Measurements from ENCODE around the gene BCL2. TPM values are rescaled to one million over a fixed set of nuclear protein-coding genes. Genes with fewer than 3 reads are reported as not detected.

Gene BCL2
- total RNA-seq, 1 experiment from 2014 or later = 2.5 TPM

- no peak for TF ChIP-seq REST (IDR thresholded peaks at IDR 0.05; ENCODE audit: low read depth)
- TF ChIP-seq CEBPB (IDR thresholded peaks at IDR 0.05; ENCODE audit: low read depth) = no peak
- no peak for TF ChIP-seq SP1 (IDR thresholded peaks at IDR 0.05; ENCODE audit: low read depth)
- TF ChIP-seq SIN3A (IDR thresholded peaks at IDR 0.05; ENCODE audit: low read depth) = no peak
- TF ChIP-seq ELF1 (IDR thresholded peaks at IDR 0.05; ENCODE audit: borderline replicate concordance, low read depth) = no peak
- TF ChIP-seq TCF7L2 (IDR thresholded peaks at IDR 0.05; ENCODE audit: borderline replicate concordance, extremely low read depth, insufficient read depth, insufficient read length) = no peak
- TF ChIP-seq JUND (IDR thresholded peaks at IDR 0.05) = no peak
- TF ChIP-seq RAD21 (IDR thresholded peaks at IDR 0.05; ENCODE audit: low read depth) = no peak
Measured at GRCh38 chr18:63177259-63177658, 142.3 kb downstream of the BCL2 start (continued).

DNA sequence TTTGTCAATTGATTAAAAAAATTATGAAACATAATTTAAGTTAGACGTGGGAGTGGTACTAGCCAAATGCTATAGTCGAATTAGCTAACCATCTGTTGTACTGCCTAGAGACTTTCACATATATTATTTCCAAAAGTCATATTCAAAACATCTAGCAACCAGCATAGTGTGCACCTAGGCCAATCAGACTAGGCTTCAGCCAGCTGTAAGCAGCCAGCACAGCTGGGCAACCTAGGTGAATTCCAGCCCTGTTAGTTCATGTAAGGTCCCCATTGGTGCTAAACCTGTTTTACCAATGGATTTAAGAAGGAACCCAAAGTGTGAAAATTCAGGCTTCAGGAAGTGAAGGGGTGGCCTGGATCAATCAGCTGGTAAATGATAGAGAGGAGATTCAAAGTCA is 144.3 kb downstream of the BCL2 start:
- POLR2A ChIA-PET = no interaction called here
- TF ChIP-seq EZH2phosphoT487 (IDR thresholded peaks at IDR 0.05; ENCODE audit: borderline replicate concordance) = no peak
- TF ChIP-seq, protein P1, sequence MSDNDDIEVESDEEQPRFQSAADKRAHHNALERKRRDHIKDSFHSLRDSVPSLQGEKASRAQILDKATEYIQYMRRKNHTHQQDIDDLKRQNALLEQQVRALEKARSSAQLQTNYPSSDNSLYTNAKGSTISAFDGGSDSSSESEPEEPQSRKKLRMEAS (IDR thresholded peaks at IDR 0.05) = no peak
- no peak for TF ChIP-seq ZFX (IDR thresholded peaks at IDR 0.05)
- no peak for TF ChIP-seq EGR1 (IDR thresholded peaks at IDR 0.05; ENCODE audit: low read depth)
- no peak for TF ChIP-seq YY1 (IDR thresholded peaks at IDR 0.05; ENCODE audit: extremely low read depth, insufficient replicate concordance, low read depth, low read length)
- no peak for TF ChIP-seq ZNF274 (IDR thresholded peaks at IDR 0.05; ENCODE audit: low read depth, low read length)
- no peak for TF ChIP-seq ELF1 (IDR thresholded peaks at IDR 0.05; ENCODE audit: borderline replicate concordance, low read depth)
- TF ChIP-seq TCF7L2 (IDR thresholded peaks at IDR 0.05; ENCODE audit: borderline replicate concordance, extremely low read depth, insufficient read depth, insufficient read length) = no peak
- TF ChIP-seq FOSL1 (IDR thresholded peaks at IDR 0.05; ENCODE audit: low read depth) = no peak
- no peak for TF ChIP-seq CBX3 (IDR thresholded peaks at IDR 0.05; ENCODE audit: low read depth)
- no peak for TF ChIP-seq SP1 (IDR thresholded peaks at IDR 0.05; ENCODE audit: low read depth)
- TF ChIP-seq CEBPB (IDR thresholded peaks at IDR 0.05; ENCODE audit: low read depth) = no peak
- no peak for ATAC-seq

More for the DNA sequence above, 144.3 kb downstream of the BCL2 start:
- Histone ChIP-seq H3K4me1 (ENCODE audit: control insufficient read depth in 1 of 2, insufficient read depth in 2 of 2, low read length in 2 of 2) (no peaks in the 10 kb centered on the region), H3K4me3 (replicated peaks in 1 of 2; ENCODE audit: low read depth in 1 of 2, low read length in 2 of 2) (no peak overlapping the region), H3K79me2 (ENCODE audit: insufficient read depth, low read length) (no peaks in the 10 kb centered on the region), H3K9me3 (ENCODE audit: control insufficient read depth in 1 of 2, insufficient read depth in 1 of 2, low read depth in 1 of 2, low read length in 2 of 2) (no peaks in the 10 kb centered on the region), H4K20me1 (ENCODE audit: insufficient read depth) (no peaks in the 10 kb centered on the region), H3K27ac (ENCODE audit: low read depth, low read length) (no peak overlapping the region), H3K9ac (ENCODE audit: low read length) (no peak overlapping the region), H3K4me2 (ENCODE audit: low read length) (no peak overlapping the region), H3K27me3 (ENCODE audit: insufficient read depth, low read length) (no peaks in the 10 kb centered on the region), H2AFZ (ENCODE audit: low read depth, low read length, poor library complexity, severe bottlenecking) (no peak overlapping the region), H3K36me3 (ENCODE audit: control insufficient read depth in 1 of 2, insufficient read depth in 2 of 2, low read length in 2 of 2) (no peaks in the 10 kb centered on the region), H3K9me2 (ENCODE audit: insufficient read depth) (0 out of 2 replicates have a peak, but pooled peaks cover 3% of the 10 kb centered on the region)
- BruUV-seq (replicated peaks) = no TSS peak
- DNase-seq (ENCODE audit: low read depth, low spot score) = no peak
- ChIA-PET CTCF (no interaction called here), RAD21 (ENCODE audit: low non-redundant PET in 1 of 2, low total read pairs in 2 of 2, uncharacterized antibody in 2 of 2, unreplicated experiment in 2 of 2) (no interaction called here)
- intact Hi-C loops (cut with micrococcal nuclease) = no loop called here
